Limb (tissue), 2 donors: Measurements from ENCODE around the gene SPATA9.

Source experiments
- DNase-seq, 2 donors: peaks; one replicate each; pipeline ENCODE4 v3.0.0-alpha.2; 2016; ENCODE audit errors: extremely low spot score in 2 of 2

The SPATA9 gene

GRCh38 chr5:95682891-95683290, at the start of gene SPATA9:
Gene SPATA9, minus strand, starts transcription at chr5:95682991. Its CDS starts 137 bp downstream, at chr5:95682854.
- no peak for DNase-seq

- DNase-seq = no peak
Measured at GRCh38 chr5:95731571-95732554, 49.1 kb upstream of the SPATA9 start.

DNA sequence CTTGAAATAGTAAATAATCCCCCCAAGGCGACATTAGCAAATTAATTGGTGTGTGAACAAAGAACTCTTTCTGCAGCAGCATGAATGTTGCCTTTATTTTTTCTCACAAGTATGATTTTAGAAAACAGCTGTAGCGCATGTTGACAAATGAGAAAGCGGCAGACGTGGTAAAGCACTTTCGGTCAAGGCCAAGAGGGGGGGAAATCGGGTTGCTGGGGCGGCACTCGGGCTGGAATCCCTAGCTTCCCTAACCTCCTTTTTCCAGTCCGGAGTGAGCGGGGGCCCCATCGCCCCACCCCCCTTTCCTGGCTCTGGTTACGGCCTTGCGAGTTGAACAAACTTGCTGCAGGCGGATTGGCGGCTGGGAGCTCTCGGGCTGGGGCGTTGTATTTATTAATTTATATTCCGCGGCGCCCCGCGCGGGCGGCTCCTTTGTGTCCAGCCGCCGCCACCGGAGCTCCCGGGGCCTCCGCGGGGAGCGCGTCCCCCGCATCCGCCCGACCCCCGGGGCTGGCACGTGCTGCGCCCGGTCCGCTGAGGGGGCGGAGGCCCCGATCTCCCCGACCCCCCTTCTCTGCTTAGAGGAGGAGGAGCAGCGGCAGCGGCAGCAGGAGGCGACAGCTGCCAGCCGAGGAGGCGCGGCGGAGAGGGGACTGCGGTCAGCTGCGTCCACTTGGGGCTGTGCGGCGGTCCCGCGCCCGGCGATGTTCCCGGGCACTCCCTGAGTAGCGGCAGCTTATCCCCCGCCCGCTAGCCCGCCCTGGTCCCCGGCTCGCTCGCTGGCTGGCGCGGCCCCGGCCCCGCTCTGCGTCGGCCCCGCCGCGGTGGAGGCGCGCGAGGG, 48.2 kb upstream of the SPATA9 start, which contains the start of gene RHOBTB3:
Gene RHOBTB3, plus strand, starts transcription at position 607 of the 841 bp plus-strand sequence. CDS start 347 bp downstream, outside the sequence.
- DNase-seq = peak; percentile 94 to 95

GRCh38 chr5:95730011-95730700, 47.4 kb upstream of the SPATA9 start:
- no peak for DNase-seq

DNA sequence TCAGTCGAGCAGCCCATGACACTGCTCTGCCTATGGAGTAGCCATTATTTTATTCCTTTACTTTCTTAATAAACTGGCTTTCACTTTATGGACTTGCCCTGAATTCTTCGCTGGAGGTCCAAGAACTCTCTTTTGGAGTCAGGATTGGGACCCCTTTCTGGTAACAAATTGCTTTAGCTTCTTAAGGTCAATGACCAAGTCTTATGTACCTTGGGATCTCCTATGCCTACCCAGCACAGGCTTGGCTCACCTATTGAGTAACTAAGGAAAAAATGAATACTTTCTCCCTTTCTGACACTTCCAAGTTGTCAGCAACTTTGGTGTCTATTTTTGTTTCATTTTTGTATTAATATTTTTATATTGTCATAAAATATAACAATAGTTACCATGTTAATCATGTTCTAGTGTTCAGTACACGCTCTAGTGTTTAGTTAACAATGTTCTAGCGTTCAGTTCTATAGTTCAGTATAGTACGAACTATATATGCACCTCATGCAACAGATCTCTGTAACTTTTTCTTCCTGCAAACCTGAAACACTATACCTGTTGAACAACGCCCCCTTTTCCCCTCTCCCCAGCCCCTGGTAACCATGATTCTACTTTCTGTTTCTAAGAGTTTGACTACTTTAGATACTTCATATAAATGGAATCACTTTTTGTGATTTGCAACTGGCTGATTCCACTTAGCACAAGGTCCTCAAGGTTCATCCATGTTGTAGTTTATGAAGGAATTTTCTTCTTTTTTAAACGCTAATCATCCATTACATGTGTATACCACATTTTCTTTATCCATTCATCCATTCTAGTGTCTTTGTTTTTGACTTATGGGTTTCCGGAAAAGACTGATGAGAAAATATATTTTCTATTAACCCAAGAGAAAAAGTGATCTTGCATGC, 46.6 kb upstream of the SPATA9 start:
- DNase-seq = no peak

- no peak for DNase-seq
Measured at GRCh38 chr5:95728494-95729114, 45.8 kb upstream of the SPATA9 start.

DNA sequence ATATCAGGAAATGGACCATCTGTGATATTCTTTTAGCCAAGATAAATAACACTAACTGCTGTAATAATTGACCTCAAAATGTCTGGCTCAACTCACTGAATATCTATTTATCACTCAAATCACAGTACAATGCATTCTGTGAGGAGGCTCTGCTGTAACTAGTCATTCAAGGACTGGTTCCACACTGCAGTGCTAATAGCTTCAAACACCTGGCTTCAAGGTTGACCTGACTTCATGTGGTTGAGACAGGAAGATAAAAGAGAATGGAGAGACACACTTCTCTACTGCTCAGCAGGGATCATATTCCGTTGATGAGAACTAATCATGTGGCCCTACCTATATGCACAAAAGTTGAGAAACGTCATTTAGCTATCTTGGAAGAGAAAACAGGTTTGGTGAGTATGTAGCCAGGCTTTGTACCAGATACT, 45.0 kb upstream of the SPATA9 start:
- DNase-seq = no peak

DNA sequence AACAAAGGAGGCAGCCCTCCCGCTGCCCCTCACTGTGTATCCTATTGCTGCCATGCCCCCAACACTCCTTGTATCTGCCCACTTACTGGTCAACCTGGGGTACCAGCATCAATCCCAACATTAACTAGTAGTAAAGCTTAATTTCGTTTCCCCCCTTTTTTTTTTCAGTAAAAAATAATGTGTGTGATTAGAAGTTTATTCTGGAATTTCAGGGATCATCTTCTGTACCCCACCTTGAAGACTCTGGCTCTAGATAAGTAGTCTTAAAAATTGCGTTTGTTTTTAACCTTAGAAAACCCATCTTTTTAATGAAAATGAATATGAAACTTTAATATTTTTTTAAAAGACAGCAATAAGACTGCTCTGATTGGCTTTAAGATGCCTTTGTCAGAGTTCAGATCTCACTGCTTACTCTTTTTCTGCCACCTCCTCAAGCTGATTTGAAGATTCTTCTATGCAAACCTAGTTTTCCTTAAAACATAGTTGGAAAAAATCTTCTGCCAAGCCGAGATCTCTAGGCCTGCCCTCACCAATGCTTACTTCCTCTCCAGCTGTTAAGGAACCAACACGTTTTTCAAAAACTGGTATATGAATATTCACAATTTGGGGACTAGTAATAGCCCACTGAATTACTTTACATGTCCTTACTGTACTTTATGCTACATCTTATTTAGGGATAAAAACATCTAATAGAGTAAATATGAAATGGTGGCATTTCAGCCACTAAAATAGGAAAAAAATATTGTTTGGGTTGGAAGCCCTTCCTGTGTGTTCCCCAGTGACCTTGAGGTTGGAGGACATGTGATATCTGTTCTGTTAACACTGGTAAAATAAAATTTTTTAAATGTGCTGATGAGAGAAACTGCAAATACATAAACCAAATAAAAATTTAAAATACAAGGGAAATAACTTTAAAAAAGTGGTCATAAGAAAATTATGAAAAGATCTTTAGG, 44.3 kb upstream of the SPATA9 start:
- DNase-seq = no peak

GRCh38 chr5:95725937-95726810, 43.4 kb upstream of the SPATA9 start:
- DNase-seq = peak in 1 of 2 donors; percentile 74

DNA sequence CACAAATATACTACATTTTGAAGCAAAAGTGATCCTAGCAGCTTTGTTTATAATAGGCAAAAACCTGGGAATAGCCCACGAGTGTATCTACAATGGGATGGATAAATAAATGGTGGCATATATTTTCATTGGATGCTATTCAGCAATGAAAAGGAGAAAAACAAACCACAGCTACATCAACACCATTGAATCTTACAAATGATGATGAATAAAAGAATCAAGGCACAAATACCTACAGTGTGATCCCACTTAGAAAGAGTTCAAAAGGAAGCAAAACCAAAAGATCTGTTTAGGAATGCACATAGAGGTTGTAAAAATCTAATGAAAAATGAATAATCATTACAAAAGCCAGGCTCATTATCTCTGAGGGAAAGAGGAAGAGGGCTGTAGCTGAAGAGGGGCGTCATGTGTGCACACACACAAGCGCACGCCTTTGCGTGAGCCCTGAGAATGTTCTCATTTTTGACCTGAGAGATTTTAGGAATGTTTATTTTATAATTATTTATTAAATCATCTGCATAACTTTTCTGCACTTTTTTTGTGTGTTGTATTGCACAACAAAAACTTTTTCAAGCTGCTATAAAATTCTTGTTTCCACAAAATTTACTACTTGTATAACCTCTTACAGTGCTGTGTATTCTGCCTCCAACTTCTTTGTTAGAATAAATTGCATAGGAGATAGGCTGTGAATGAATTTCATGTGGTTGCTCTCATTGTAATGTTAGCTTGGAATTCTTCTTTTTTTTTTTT, 42.5 kb upstream of the SPATA9 start:
- DNase-seq = no peak

GRCh38 chr5:95723632-95724369, 41.0 kb upstream of the SPATA9 start:
- no peak for DNase-seq

- DNase-seq = no peak
Measured at GRCh38 chr5:95721582-95722295, 38.9 kb upstream of the SPATA9 start.

DNA sequence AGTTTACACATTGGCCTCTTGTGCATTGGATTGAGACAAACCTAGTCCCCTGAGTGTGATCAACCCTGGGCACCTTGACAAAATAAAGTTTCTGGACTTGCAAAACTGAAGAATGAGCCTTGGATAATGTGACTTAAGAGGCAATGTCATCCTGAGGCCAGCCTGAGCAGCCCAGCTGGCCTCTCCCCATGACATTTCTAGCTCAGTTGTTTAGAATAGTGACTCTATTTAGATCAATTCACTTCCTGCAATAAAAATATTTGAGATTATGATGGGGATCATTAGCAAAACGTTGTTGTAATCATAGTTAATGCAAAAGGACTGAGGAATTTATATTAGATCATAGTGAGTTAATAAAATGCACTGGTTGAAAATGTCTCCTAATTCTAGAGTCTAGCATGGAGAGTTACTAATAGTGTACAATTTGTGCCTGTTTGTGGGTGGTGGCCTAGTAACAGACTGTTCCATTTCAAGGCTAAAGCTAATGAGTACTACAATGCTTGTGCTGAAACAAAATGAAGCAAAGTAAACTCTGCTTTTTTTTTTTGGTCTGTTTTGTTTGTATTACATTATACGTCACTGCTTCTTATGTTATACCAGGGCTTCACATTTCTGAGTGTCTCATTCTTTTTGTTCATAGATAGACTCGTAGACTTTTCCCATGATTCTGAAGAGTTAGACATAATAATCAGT, 37.4 kb upstream of the SPATA9 start:
- DNase-seq = no peak

GRCh38 chr5:95718738-95719137, 35.9 kb upstream of the SPATA9 start:
- no peak for DNase-seq

GRCh38 chr5:95718203-95718602, 35.4 kb upstream of the SPATA9 start:
- DNase-seq = no peak
